Measurements from ENCODE around the gene RBMS2. TPM values are rescaled to one million over a fixed set of nuclear protein-coding genes. Genes with fewer than 3 reads are reported as not detected.

The RBMS2 gene
- polyA plus RNA-seq (2013, experiment 1 of 2): 49.5 TPM
- 48.4 TPM for polyA plus RNA-seq (2013, experiment 2 of 2)

GRCh38 chr12:56521590-56522371, at the start of gene RBMS2:
RBMS2 (plus strand) TSS chr12:56521820; CDS start chr12:56522024, 204 bp downstream.
- Histone ChIP-seq H3K36me3 (ENCODE audit: control insufficient read depth in 1 of 2, insufficient read depth in 2 of 2, low read depth in 1 of 2, low read length in 2 of 2) (peaks cover 0 to 5% of the 10 kb centered on the region in 2 experiments), H3K79me1 (replicated peaks; ENCODE audit: low read length, poor library complexity, severe bottlenecking) (no peaks in the 10 kb centered on the region), H3K27ac (ENCODE audit: low read length, poor library complexity, severe bottlenecking) (peak within 1 kb of the TSS; percentile 93), H2BK12ac (ENCODE audit: low read length in 2 of 2) (peak within 1 kb of the TSS in 1 of 2 experiments; percentile 92), H3K18ac (ENCODE audit: low read depth in 1 of 2, low read length in 2 of 2) (peak within 1 kb of the TSS; percentile 0 to 57), H2BK5ac (ENCODE audit: low read depth, low read length, poor library complexity, severe bottlenecking) (no peak within 1 kb of the TSS), H3K9me3 (ENCODE audit: control insufficient read depth, low read length) (no peaks in the 10 kb centered on the region), H3K4me2 (ENCODE audit: low read length, poor library complexity, severe bottlenecking) (peak within 1 kb of the TSS; percentile 72), H3K14ac (ENCODE audit: low read length in 2 of 2) (no peak within 1 kb of the TSS), H2BK120ac (ENCODE audit: low read depth, low read length) (no peak within 1 kb of the TSS), H2BK15ac (ENCODE audit: low read depth, poor library complexity, severe bottlenecking) (no peak within 1 kb of the TSS), H3K4me3 (ENCODE audit: insufficient read depth in 1 of 2, low read depth in 1 of 2, low read length in 2 of 2) (peak within 1 kb of the TSS; percentile 29 to 84), H4K91ac (ENCODE audit: low read length) (no peak within 1 kb of the TSS), H4K8ac (ENCODE audit: low read length) (no peak within 1 kb of the TSS), H3K4me1 (ENCODE audit: control insufficient read depth, insufficient read depth, low read depth, low read length) (peaks cover 8% of the 10 kb centered on the region), H2AFZ (ENCODE audit: low read depth, low read length) (no peak within 1 kb of the TSS), H3K9ac (ENCODE audit: low read length) (peak within 1 kb of the TSS; percentile 95), H3K23ac (ENCODE audit: low read length in 2 of 2) (no peak within 1 kb of the TSS), H3K27me3 (ENCODE audit: control insufficient read depth in 1 of 2, insufficient read depth in 1 of 2, low read length in 2 of 2) (no peaks in the 10 kb centered on the region), H2AK5ac (ENCODE audit: low read length, severe bottlenecking) (peak within 1 kb of the TSS; percentile 66), H3K4ac (ENCODE audit: low read depth in 1 of 2, low read length in 2 of 2) (peak within 1 kb of the TSS in 1 of 2 experiments; percentile 86)
- peak; percentile 98 for DNase-seq
- under 1% methylated on average over 12 of the region's 15 CpGs for WGBS

- no peak overlapping the region for H4K91ac ChIP-seq (ENCODE audit: low read length)
- no peak overlapping the region for H2BK15ac ChIP-seq (ENCODE audit: low read depth, poor library complexity, severe bottlenecking)
- H3K4ac ChIP-seq (ENCODE audit: low read depth in 1 of 2, low read length in 2 of 2): no peak overlapping the region
- H2AK5ac ChIP-seq (ENCODE audit: low read length, severe bottlenecking): no peak overlapping the region
- H3K4me1 ChIP-seq (ENCODE audit: control insufficient read depth, insufficient read depth, low read depth, low read length): peaks cover 3% of the 10 kb centered on the region
- no peak overlapping the region for H4K8ac ChIP-seq (ENCODE audit: low read length)
- H3K36me3 ChIP-seq (ENCODE audit: control insufficient read depth in 1 of 2, insufficient read depth in 2 of 2, low read depth in 1 of 2, low read length in 2 of 2): peaks cover 15 to 34% of the 10 kb centered on the region in 2 experiments
- H3K23ac ChIP-seq (ENCODE audit: low read length in 2 of 2): no peak overlapping the region
- no peak overlapping the region for H3K4me3 ChIP-seq (ENCODE audit: insufficient read depth in 1 of 2, low read depth in 1 of 2, low read length in 2 of 2)
- no peaks in the 10 kb centered on the region for H3K9me3 ChIP-seq (ENCODE audit: control insufficient read depth, low read length)
- H3K27ac ChIP-seq (ENCODE audit: low read length, poor library complexity, severe bottlenecking): no peak overlapping the region
- WGBS: 97% methylated on average over 9 of the region's 9 CpGs
- H2BK120ac ChIP-seq (ENCODE audit: low read depth, low read length): no peak overlapping the region
- no peak overlapping the region for H2AFZ ChIP-seq (ENCODE audit: low read depth, low read length)
- no peak overlapping the region for H2BK12ac ChIP-seq (ENCODE audit: low read length in 2 of 2)
- no peak overlapping the region for H3K14ac ChIP-seq (ENCODE audit: low read length in 2 of 2)
- no peak overlapping the region for H3K4me2 ChIP-seq (ENCODE audit: low read length, poor library complexity, severe bottlenecking)
- H2BK5ac ChIP-seq (ENCODE audit: low read depth, low read length, poor library complexity, severe bottlenecking): no peak overlapping the region
- no peak for DNase-seq
- no peak overlapping the region for H3K9ac ChIP-seq (ENCODE audit: low read length)
- no peak overlapping the region for H3K18ac ChIP-seq (ENCODE audit: low read depth in 1 of 2, low read length in 2 of 2)
- peaks cover 20% of the 10 kb centered on the region for H3K79me1 ChIP-seq (replicated peaks; ENCODE audit: low read length, poor library complexity, severe bottlenecking)
- no peaks in the 10 kb centered on the region for H3K27me3 ChIP-seq (ENCODE audit: control insufficient read depth in 1 of 2, insufficient read depth in 1 of 2, low read length in 2 of 2)
Observed at GRCh38 chr12:56474389-56474788, 47.2 kb upstream of the RBMS2 start.

GRCh38 chr12:56476143-56476542, 45.5 kb upstream of the RBMS2 start:
- peaks cover 13 to 23% of the 10 kb centered on the region in 2 experiments for H3K36me3 ChIP-seq (ENCODE audit: control insufficient read depth in 1 of 2, insufficient read depth in 2 of 2, low read depth in 1 of 2, low read length in 2 of 2)
- 86% methylated on average over 6 of the region's 6 CpGs for WGBS
- no peak overlapping the region for H2AK5ac ChIP-seq (ENCODE audit: low read length, severe bottlenecking)
- H2AFZ ChIP-seq (ENCODE audit: low read depth, low read length): no peak overlapping the region
- H3K27ac ChIP-seq (ENCODE audit: low read length, poor library complexity, severe bottlenecking): no peak overlapping the region
- no peaks in the 10 kb centered on the region for H3K9me3 ChIP-seq (ENCODE audit: control insufficient read depth, low read length)
- no peak overlapping the region for H3K18ac ChIP-seq (ENCODE audit: low read depth in 1 of 2, low read length in 2 of 2)
- peaks cover 11% of the 10 kb centered on the region for H3K79me1 ChIP-seq (replicated peaks; ENCODE audit: low read length, poor library complexity, severe bottlenecking)
- no peaks in the 10 kb centered on the region for H3K4me1 ChIP-seq (ENCODE audit: control insufficient read depth, insufficient read depth, low read depth, low read length)
- no peak overlapping the region for H3K9ac ChIP-seq (ENCODE audit: low read length)
- DNase-seq: no peak
- H3K4ac ChIP-seq (ENCODE audit: low read depth in 1 of 2, low read length in 2 of 2): no peak overlapping the region
- no peak overlapping the region for H2BK15ac ChIP-seq (ENCODE audit: low read depth, poor library complexity, severe bottlenecking)
- no peak overlapping the region for H3K4me2 ChIP-seq (ENCODE audit: low read length, poor library complexity, severe bottlenecking)
- H2BK12ac ChIP-seq (ENCODE audit: low read length in 2 of 2): no peak overlapping the region
- H2BK5ac ChIP-seq (ENCODE audit: low read depth, low read length, poor library complexity, severe bottlenecking): no peak overlapping the region
- no peak overlapping the region for H3K23ac ChIP-seq (ENCODE audit: low read length in 2 of 2)
- no peak overlapping the region for H4K91ac ChIP-seq (ENCODE audit: low read length)
- H2BK120ac ChIP-seq (ENCODE audit: low read depth, low read length): no peak overlapping the region
- H4K8ac ChIP-seq (ENCODE audit: low read length): no peak overlapping the region
- H3K27me3 ChIP-seq (ENCODE audit: control insufficient read depth in 1 of 2, insufficient read depth in 1 of 2, low read length in 2 of 2): no peaks in the 10 kb centered on the region
- no peak overlapping the region for H3K4me3 ChIP-seq (ENCODE audit: insufficient read depth in 1 of 2, low read depth in 1 of 2, low read length in 2 of 2)
- no peak overlapping the region for H3K14ac ChIP-seq (ENCODE audit: low read length in 2 of 2)

GRCh38 chr12:56476972-56477432, 44.6 kb upstream of the RBMS2 start:
- no peaks in the 10 kb centered on the region for H3K27me3 ChIP-seq (ENCODE audit: control insufficient read depth in 1 of 2, insufficient read depth in 1 of 2, low read length in 2 of 2)
- WGBS: 100% methylated on average over 1 of the region's 1 CpG
- peaks cover 9 to 16% of the 10 kb centered on the region in 2 experiments for H3K36me3 ChIP-seq (ENCODE audit: control insufficient read depth in 1 of 2, insufficient read depth in 2 of 2, low read depth in 1 of 2, low read length in 2 of 2)
- no peak overlapping the region for H2BK15ac ChIP-seq (ENCODE audit: low read depth, poor library complexity, severe bottlenecking)
- no peak overlapping the region for H2BK5ac ChIP-seq (ENCODE audit: low read depth, low read length, poor library complexity, severe bottlenecking)
- no peak overlapping the region for H4K91ac ChIP-seq (ENCODE audit: low read length)
- no peak overlapping the region for H3K4me2 ChIP-seq (ENCODE audit: low read length, poor library complexity, severe bottlenecking)
- no peak overlapping the region for H3K18ac ChIP-seq (ENCODE audit: low read depth in 1 of 2, low read length in 2 of 2)
- H2AFZ ChIP-seq (ENCODE audit: low read depth, low read length): no peak overlapping the region
- no peak overlapping the region for H2AK5ac ChIP-seq (ENCODE audit: low read length, severe bottlenecking)
- H3K27ac ChIP-seq (ENCODE audit: low read length, poor library complexity, severe bottlenecking): no peak overlapping the region
- H3K4me3 ChIP-seq (ENCODE audit: insufficient read depth in 1 of 2, low read depth in 1 of 2, low read length in 2 of 2): no peak overlapping the region
- H3K4ac ChIP-seq (ENCODE audit: low read depth in 1 of 2, low read length in 2 of 2): no peak overlapping the region
- peaks cover 11% of the 10 kb centered on the region for H3K79me1 ChIP-seq (replicated peaks; ENCODE audit: low read length, poor library complexity, severe bottlenecking)
- H4K8ac ChIP-seq (ENCODE audit: low read length): no peak overlapping the region
- no peak for DNase-seq
- H3K4me1 ChIP-seq (ENCODE audit: control insufficient read depth, insufficient read depth, low read depth, low read length): no peaks in the 10 kb centered on the region
- no peaks in the 10 kb centered on the region for H3K9me3 ChIP-seq (ENCODE audit: control insufficient read depth, low read length)
- no peak overlapping the region for H3K9ac ChIP-seq (ENCODE audit: low read length)
- H3K14ac ChIP-seq (ENCODE audit: low read length in 2 of 2): no peak overlapping the region
- H3K23ac ChIP-seq (ENCODE audit: low read length in 2 of 2): peak overlapping the region in 1 of 2 experiments; percentile 36
- H2BK12ac ChIP-seq (ENCODE audit: low read length in 2 of 2): no peak overlapping the region
- no peak overlapping the region for H2BK120ac ChIP-seq (ENCODE audit: low read depth, low read length)

Data from mesenchymal stem cell (in vitro differentiated cells and primary cell).